ENCODE measurements around the gene NAA38. TPM values are rescaled to one million over a fixed set of nuclear protein-coding genes. Genes with fewer than 3 reads are reported as not detected.

The NAA38 gene
- total RNA-seq, 1 experiment from 2014 or later = 36.6 TPM

DNA sequence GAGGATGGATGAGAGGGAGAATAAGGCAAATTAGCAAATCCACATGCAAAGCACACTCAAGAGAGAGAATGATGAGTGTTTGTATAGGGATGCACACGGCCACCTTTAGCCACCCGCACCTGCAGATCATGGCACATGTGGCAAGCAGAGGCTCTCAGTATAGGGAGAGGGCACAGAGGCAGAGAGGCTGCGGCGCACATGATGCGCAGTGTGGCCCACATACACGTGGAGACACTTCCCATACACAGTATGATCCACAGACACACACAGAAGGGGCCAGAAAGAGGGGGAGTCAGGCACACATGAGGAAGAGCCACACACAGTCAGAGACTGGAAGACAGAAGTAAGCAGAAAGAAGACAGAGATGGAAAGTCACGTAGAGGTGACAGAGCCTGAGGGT lies 24.7 kb upstream of the NAA38 start:
- no peak overlapping the region for H3K4me3 Mint-ChIP-seq (ENCODE audit: low read depth, unreplicated experiment)
- H3K27me3 Mint-ChIP-seq (ENCODE audit: unreplicated experiment) = no peaks in the 10 kb centered on the region
- no peak overlapping the region for H3K27ac Mint-ChIP-seq (ENCODE audit: unreplicated experiment)
- DNase-seq = no peak
- intact Hi-C loops (cut with micrococcal nuclease; ENCODE audit: unreplicated experiment) = loop anchor here (10.0 kb wide), 1 partner anchor 53 kb away; the partner anchor contains the start of genes CNTROB and TRAPPC1
- peaks cover 10% of the 10 kb centered on the region for H3K36me3 Mint-ChIP-seq (ENCODE audit: insufficient read depth, unreplicated experiment)
- CTCF ChIA-PET = no interaction called here
- H3K9me3 Mint-ChIP-seq (ENCODE audit: low read depth, unreplicated experiment) = no peaks in the 10 kb centered on the region
- H3K4me1 Mint-ChIP-seq (ENCODE audit: low read depth, unreplicated experiment) = no peaks in the 10 kb centered on the region
- no peak for TF ChIP-seq CTCF (IDR thresholded peaks at IDR 0.05; ENCODE audit: unreplicated experiment)
- no TSS peak for BruUV-seq (replicated peaks)

DNA sequence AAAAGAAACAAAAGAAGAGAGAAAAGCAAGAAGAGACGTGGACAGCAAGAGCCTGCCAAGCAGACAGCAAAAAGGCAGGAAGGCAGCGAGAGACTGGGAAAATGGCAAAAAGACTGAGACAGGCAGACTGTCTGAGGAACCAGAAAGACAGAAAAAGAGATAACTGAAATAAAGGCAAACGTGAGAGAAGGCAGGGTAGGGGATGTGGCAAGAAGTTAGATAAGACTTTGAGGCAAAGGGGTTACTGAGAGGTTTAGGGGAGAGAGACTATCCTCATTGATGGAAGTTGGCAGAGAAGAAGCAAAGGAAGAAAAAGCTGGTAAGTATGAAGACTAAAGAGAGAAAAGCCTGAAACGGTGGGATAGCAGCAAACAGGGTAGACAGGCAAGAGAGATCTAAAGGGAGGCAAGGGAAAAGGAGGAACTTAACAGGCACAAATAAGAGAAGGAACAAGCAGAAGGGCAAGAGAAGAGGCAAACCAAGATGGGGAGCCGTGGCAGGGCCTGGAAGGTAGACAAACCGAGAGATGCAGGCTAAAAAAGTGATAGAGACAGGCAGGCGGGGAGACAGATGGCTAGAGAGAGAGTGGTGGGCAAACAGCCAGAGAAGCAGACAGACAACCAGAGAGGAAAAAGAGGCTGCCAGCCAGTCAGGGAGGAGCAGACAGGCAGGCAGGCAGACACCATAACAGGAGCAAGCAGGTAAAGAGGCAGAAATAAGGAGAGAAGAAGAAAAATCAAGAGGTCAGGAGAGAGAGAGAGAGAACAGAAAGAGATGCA lies 24.1 kb upstream of the NAA38 start:
- no peak overlapping the region for H3K27ac Mint-ChIP-seq (ENCODE audit: unreplicated experiment)
- no peak for DNase-seq
- TF ChIP-seq CTCF (IDR thresholded peaks at IDR 0.05; ENCODE audit: unreplicated experiment) = no peak
- H3K36me3 Mint-ChIP-seq (ENCODE audit: insufficient read depth, unreplicated experiment) = peaks cover 10% of the 10 kb centered on the region
- no peaks in the 10 kb centered on the region for H3K9me3 Mint-ChIP-seq (ENCODE audit: low read depth, unreplicated experiment)
- H3K4me1 Mint-ChIP-seq (ENCODE audit: low read depth, unreplicated experiment) = no peaks in the 10 kb centered on the region
- BruUV-seq (replicated peaks) = no TSS peak
- CTCF ChIA-PET = no interaction called here
- no peak overlapping the region for H3K4me3 Mint-ChIP-seq (ENCODE audit: low read depth, unreplicated experiment)
- no peaks in the 10 kb centered on the region for H3K27me3 Mint-ChIP-seq (ENCODE audit: unreplicated experiment)
- intact Hi-C loops (cut with micrococcal nuclease; ENCODE audit: unreplicated experiment) = loop anchor here (10.0 kb wide), 1 partner anchor 53 kb away; the partner anchor contains the start of genes CNTROB and TRAPPC1

GRCh38 chr17:7880076-7880868 lies 22.9 kb upstream of the NAA38 start:
- intact Hi-C loops (cut with micrococcal nuclease; ENCODE audit: unreplicated experiment) = loop anchor here (10.0 kb wide), 1 partner anchor 55 kb away; the partner anchor contains the start of genes CNTROB and TRAPPC1
- Mint-ChIP-seq H3K27me3 (ENCODE audit: unreplicated experiment) (no peaks in the 10 kb centered on the region), H3K27ac (ENCODE audit: unreplicated experiment) (no peak overlapping the region), H3K4me3 (ENCODE audit: low read depth, unreplicated experiment) (no peak overlapping the region), H3K36me3 (ENCODE audit: insufficient read depth, unreplicated experiment) (peaks cover 10% of the 10 kb centered on the region), H3K9me3 (ENCODE audit: low read depth, unreplicated experiment) (no peaks in the 10 kb centered on the region), H3K4me1 (ENCODE audit: low read depth, unreplicated experiment) (no peaks in the 10 kb centered on the region)
- DNase-seq = no peak
- TF ChIP-seq CTCF (IDR thresholded peaks at IDR 0.05; ENCODE audit: unreplicated experiment) = no peak
- CTCF ChIA-PET = no interaction called here
- no TSS peak for BruUV-seq (replicated peaks)

- CTCF ChIA-PET = no interaction called here
- no peak overlapping the region for H3K4me3 Mint-ChIP-seq (ENCODE audit: low read depth, unreplicated experiment)
- TF ChIP-seq CTCF (IDR thresholded peaks at IDR 0.05; ENCODE audit: unreplicated experiment) = no peak
- H3K4me1 Mint-ChIP-seq (ENCODE audit: low read depth, unreplicated experiment) = no peaks in the 10 kb centered on the region
- BruUV-seq (replicated peaks) = no TSS peak
- intact Hi-C loops (cut with micrococcal nuclease; ENCODE audit: unreplicated experiment) = no loop called here
- no peaks in the 10 kb centered on the region for H3K36me3 Mint-ChIP-seq (ENCODE audit: insufficient read depth, unreplicated experiment)
- no peak overlapping the region for H3K27ac Mint-ChIP-seq (ENCODE audit: unreplicated experiment)
- no peaks in the 10 kb centered on the region for H3K27me3 Mint-ChIP-seq (ENCODE audit: unreplicated experiment)
- no peak for DNase-seq
- no peaks in the 10 kb centered on the region for H3K9me3 Mint-ChIP-seq (ENCODE audit: low read depth, unreplicated experiment)
Measured at GRCh38 chr17:7878234-7878633, 20.9 kb upstream of the NAA38 start.

All from Calu3 (cell line).